Heart left ventricle (tissue), 16 donors: ENCODE measurements around the gene FUS. TPM values are rescaled to one million over a fixed set of nuclear protein-coding genes. Genes with fewer than 3 reads are reported as not detected.
A peak's percentile ranks its signal among the peaks of the same experiment; 100 is the strongest.
"Not testable (repeated sequence)": the region's sequence is repeated elsewhere in the genome, so short reads cannot be mapped to it uniquely, and the experiment has no call there.

Experiments used
- ATAC-seq, 4 donors: fragments of 200-7000 bp; cut with Tn5 transposase; one replicate each; pipeline ENCODE4 v1.9.1; 2020 to 2022; ENCODE audit warnings: moderate library complexity in 4 of 4, mild to moderate bottlenecking in 3 of 4, moderate number of reproducible peaks in 1 of 4
- DNase-seq, 5 donors: peaks; one replicate each; pipeline ENCODE4 v3.0.0-alpha.2; 2020
- H3K27ac ChIP-seq, 12 donors: fragments of 200-600 bp; sonication (generic) in 4 of 12; one replicate each; pipeline versions ENCODE4 v1.5.0 to v1.8.0; 2016 to 2022; ENCODE audit warnings: mild to moderate bottlenecking in 2 of 12
- H3K27me3 ChIP-seq, 9 donors: fragments of 200-600 bp; sonication (generic) in 2 of 9; one replicate each; pipeline versions ENCODE4 v1.5.1 to v1.8.0; 2016 to 2022; ENCODE audit warnings: mild to moderate bottlenecking in 3 of 9
- H3K36me3 ChIP-seq, 9 donors: fragments of 200-600 bp; sonication (generic) in 2 of 9; one replicate each; pipeline versions ENCODE4 v1.5.0 to v1.8.0; 2018 to 2022; ENCODE audit warnings: mild to moderate bottlenecking in 2 of 9
- H3K4me1 ChIP-seq, 12 donors: fragments of 200-600 bp; sonication (generic) in 4 of 12; one replicate each; pipeline versions ENCODE4 v1.5.0 to v1.8.0; 2016 to 2022; ENCODE audit warnings: mild to moderate bottlenecking in 3 of 12
- H3K4me3 ChIP-seq, 12 donors: fragments of 200-600 bp; sonication (generic) in 4 of 12; one replicate each; pipeline versions ENCODE4 v1.5.0 to v1.8.0; 2017 to 2022; ENCODE audit warnings: mild to moderate bottlenecking in 9 of 12, moderate library complexity in 4 of 12
- H3K9me3 ChIP-seq, 12 donors: fragments of 200-600 bp; sonication (generic) in 4 of 12; one replicate each; pipeline versions ENCODE4 v1.5.0 to v1.8.0; 2016 to 2022; ENCODE audit warnings: mild to moderate bottlenecking in 1 of 12
- POLR2A ChIP-seq, 2 donors: fragments of 450-650 bp; IDR thresholded peaks; one replicate each; pipeline ENCODE4 v1.6.1; 2017; ENCODE audit warnings: antibody characterized with exemption in 2 of 2, mild to moderate bottlenecking in 2 of 2, moderate library complexity in 2 of 2
- WGBS, 4 donors: extraction: QIAGEN DNeasy Blood & Tissue Kit in 2 of 4; methylation state at CpG; one replicate each; pipeline versions ENCODE4 v1.1.5 to v1.1.7; 2013 to 2018; 5-methylcytosine and 5-hydroxymethylcytosine counted together
- intact Hi-C, 10 donors: fragments of 100-400 bp; cut with DNase I; formaldehyde crosslinking; loops; one replicate each; pipeline versions ENCODE4 v1.11.1 to v1.14.2; 2022
- polyA plus RNA-seq, 2 donors: library from polyadenylated mRNA; stranded (reverse); fragments of 200-250 nt; gene quantifications; one replicate each; pipeline ENCODE4 v1.2.3, GENCODE V29; 2013
- total RNA-seq, 9 donors: library from RNA; depleted of rRNA in 2 of 9; stranded (reverse); fragments of >200 nt in 2 of 9; fragmentation: NEBNext Ultra II Directional in 3 of 9; extraction: Animal tissue kit (Norgen Biotek cat#: 25700) in 3 of 9; gene quantifications; one replicate each; pipeline versions ENCODE4 v1.1.0 to v1.2.4, GENCODE V29; 2016 to 2023
- TF ChIP-seq, protein P1 (sequence below), 12 donors: fragments of 200-600 bp; sonication (generic) in 4 of 12; IDR thresholded peaks; one replicate each; pipeline versions ENCODE4 v1.5.0 to v1.8.0; 2018 to 2022; ENCODE audit warnings: antibody characterized with exemption in 12 of 12, mild to moderate bottlenecking in 5 of 12
- donor health status: ischemic (EF 13 %, LVEDD 7.1; RV severe dilation, severe dysfunction).
- donor health status: healthy with polysubstance abuse.
- donor health status: DM: no; HTN: yes; CAD: no.
- donor health status: DM: no; HTN: no; CAD: no.
- donor health status: ischemic (EF 25% LVEDD 6.9; RV normal size, moderate dysfunction).
- donor health status: ischemic (EF 25% LVEDD 5.7; RV mildly dilated, moderate dysfunction).
- donor health status: healthy.
- donor health status: DM: yes; HTN: yes; CAD: no.
- donor health status: ischemic (EF 35%, LVEDD 5.7; RV mildly dilated, moderate dysfunction).
- donor health status: nonischemic (EF 11% LVEDD 7.7; RV severe dilation, severe dysfunction).
- donor health status: DM: yes; HTN: yes; CAD: no.
- donor health status: PGD.
- donor health status: ischemic (EF 29% LVEDD 5.4; RV normal size, mild dysfunction).
- donor health status: nonischemic (EF 23%, LVEDD 6.1; RV moderate dilation, normal function).

FUS gene
- total and polyA plus RNA-seq, 11 donors: 20.3 to 213 (median 127) TPM

DNA sequence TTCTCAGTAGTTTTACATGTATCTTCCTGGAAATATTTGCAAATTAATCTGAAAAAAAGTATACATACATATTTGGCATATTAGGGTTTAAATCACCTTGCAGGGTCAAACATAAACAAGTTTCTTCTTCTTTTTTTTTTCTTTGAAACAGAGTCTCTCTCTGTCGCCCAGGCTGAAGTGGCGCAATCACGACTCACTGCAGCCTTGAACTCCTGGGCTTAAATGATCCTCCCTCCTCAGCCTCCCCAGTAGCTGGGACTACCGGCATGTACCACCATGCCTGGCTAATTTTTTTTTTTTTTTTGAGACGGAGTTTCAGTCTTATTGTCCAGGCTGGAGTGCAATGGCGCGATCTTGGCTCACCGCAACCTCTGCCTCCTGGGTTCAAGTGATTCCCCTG, 12.6 kb upstream of the FUS start:
- no peaks in the 10 kb centered on the region for H3K27me3 ChIP-seq
- no peak overlapping the region for H3K27ac ChIP-seq
- DNase-seq: no peak
- no peak for ATAC-seq
- WGBS, 4 donors: 88 to 94% (median 93%) methylated on average over 8 of the region's 8 CpGs
- no peaks in the 10 kb centered on the region for H3K36me3 ChIP-seq
- intact Hi-C loops: no loop called here
- no peaks in the 10 kb centered on the region for H3K9me3 ChIP-seq
- peaks cover 0 to 10% (median 0%) of the 10 kb centered on the region in 12 donors for H3K4me1 ChIP-seq
- H3K4me3 ChIP-seq: no peak overlapping the region
- TF ChIP-seq POLR2A (IDR thresholded peaks at IDR 0.05): no peak
- TF ChIP-seq, protein P1, sequence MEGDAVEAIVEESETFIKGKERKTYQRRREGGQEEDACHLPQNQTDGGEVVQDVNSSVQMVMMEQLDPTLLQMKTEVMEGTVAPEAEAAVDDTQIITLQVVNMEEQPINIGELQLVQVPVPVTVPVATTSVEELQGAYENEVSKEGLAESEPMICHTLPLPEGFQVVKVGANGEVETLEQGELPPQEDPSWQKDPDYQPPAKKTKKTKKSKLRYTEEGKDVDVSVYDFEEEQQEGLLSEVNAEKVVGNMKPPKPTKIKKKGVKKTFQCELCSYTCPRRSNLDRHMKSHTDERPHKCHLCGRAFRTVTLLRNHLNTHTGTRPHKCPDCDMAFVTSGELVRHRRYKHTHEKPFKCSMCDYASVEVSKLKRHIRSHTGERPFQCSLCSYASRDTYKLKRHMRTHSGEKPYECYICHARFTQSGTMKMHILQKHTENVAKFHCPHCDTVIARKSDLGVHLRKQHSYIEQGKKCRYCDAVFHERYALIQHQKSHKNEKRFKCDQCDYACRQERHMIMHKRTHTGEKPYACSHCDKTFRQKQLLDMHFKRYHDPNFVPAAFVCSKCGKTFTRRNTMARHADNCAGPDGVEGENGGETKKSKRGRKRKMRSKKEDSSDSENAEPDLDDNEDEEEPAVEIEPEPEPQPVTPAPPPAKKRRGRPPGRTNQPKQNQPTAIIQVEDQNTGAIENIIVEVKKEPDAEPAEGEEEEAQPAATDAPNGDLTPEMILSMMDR (IDR thresholded peaks at IDR 0.05): no peak

DNA sequence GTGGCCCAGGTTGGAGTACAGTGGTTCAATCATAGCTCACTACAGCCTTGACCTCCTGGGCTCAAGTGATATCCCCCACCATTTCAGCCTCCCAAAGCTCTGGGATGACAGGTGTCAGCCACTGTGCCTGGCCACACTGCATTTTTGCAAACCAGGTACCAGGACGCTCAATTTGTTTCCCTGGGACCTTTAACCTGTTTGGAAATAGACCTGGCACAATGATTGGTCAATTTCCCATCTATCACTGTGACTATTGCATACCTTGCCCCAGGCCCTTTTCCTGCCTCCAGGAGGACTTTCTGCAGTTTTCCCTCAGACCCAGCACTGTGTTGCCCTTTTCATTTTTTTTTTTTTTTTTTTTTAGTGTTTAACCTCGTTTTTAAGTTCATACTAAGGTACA, 11.1 kb upstream of the FUS start:
- no peak overlapping the region for H3K4me3 ChIP-seq
- ATAC-seq: no peak
- no peak for TF ChIP-seq POLR2A (IDR thresholded peaks at IDR 0.05)
- TF ChIP-seq, protein P1 (IDR thresholded peaks at IDR 0.05): no peak
- no peaks in the 10 kb centered on the region for H3K27me3 ChIP-seq
- peak overlapping the region in 1 of 12 donors; percentile 5 for H3K27ac ChIP-seq
- H3K36me3 ChIP-seq: no peaks in the 10 kb centered on the region
- 64 to 83% (median 71%) methylated on average over 2 of the region's 2 CpGs for WGBS, 4 donors
- H3K9me3 ChIP-seq: no peaks in the 10 kb centered on the region
- DNase-seq: no peak
- intact Hi-C loops: no loop called here
- peaks cover 0 to 10% (median 0%) of the 10 kb centered on the region in 12 donors for H3K4me1 ChIP-seq

DNA sequence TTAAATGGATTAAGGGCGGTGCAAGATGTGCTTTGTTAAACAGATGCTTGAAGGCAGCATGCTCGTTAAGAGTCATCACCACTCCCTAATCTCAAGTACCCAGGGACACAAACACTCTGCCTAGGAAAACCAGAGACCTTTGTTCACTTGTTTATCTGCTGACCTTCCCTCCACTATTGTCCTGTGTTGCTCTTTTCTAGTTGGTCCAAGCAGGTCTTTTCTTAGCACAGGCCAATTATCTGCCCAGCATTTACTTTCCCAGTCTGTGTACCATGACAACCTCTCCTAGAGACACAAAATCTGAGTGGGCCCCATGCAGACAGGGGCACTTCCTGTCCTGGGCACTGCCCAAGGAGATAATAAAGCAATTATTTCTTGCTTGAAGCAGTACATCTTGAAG, 9.9 kb upstream of the FUS start:
- intact Hi-C loops: loop anchor here in 1 of 10 donors (10.0 kb wide), 1 partner anchor 285 kb away; the partner anchor contains the start of gene ARMC5
- H3K36me3 ChIP-seq, H3K9me3 ChIP-seq, H3K4me3 ChIP-seq, H3K4me1 ChIP-seq, DNase-seq, H3K27me3 ChIP-seq: not testable (repeated sequence)
- peak overlapping the region in 9 of 12 donors; percentile 15 to 91 (median 69) for H3K27ac ChIP-seq
- 30% methylated on average over 2 of the region's 2 CpGs; no CpG with 5 or more reads in 3 of the 4 donors for whole genome bisulfite sequencing, 4 donors
- peak; percentile 94 to 98 (median 98) for ATAC-seq

DNA sequence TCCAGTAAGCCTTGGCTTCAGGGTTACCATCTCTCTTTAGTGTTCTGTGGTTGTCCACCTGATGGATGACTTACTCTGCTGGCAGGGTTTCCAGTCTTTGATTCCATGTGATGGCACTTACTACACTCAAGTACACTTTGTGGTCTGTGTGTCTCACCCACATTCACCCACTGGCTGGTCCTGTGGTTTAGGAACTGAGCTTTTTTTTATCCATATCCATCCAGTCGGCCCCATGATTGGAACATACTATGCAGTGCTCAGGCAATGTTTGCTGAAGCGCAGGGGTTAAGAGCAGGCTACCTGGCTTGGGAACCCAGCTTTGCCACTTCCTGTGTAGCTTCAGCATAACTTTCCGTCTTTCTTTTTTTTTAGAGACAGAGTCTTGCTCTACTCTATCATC, 2.8 kb upstream of the FUS start:
- no peak for TF ChIP-seq POLR2A (IDR thresholded peaks at IDR 0.05)
- TF ChIP-seq, protein P1 (IDR thresholded peaks at IDR 0.05): no peak
- DNase-seq: no peak
- 65 to 80% (median 75%) methylated on average over 3 of the region's 3 CpGs for WGBS, 4 donors
- H3K4me1 ChIP-seq: peaks cover 0 to 27% (median 17%) of the 10 kb centered on the region in 12 donors
- intact Hi-C loops: loop anchor here in 1 of 10 donors (10.0 kb wide), 1 partner anchor 278 kb away; the partner anchor contains the start of gene ARMC5
- peaks cover 0 to 6% (median 0%) of the 10 kb centered on the region in 9 donors for H3K36me3 ChIP-seq
- no peak overlapping the region for H3K4me3 ChIP-seq
- H3K27me3 ChIP-seq: peaks cover 0 to 5% (median 0%) of the 10 kb centered on the region in 9 donors
- no peaks in the 10 kb centered on the region for H3K9me3 ChIP-seq
- no peak overlapping the region for H3K27ac ChIP-seq
- ATAC-seq: no peak
